DND-41 (cell line): Measurements from ENCODE around the gene ATXN1.

Experiments used
- EZH2 ChIP-seq: IDR thresholded peaks from 3 replicates; pipeline ENCODE4 v1.6.1; 2012; ENCODE audit warnings: borderline replicate concordance, low read depth, mild to moderate bottlenecking, moderate library complexity, low read length, inconsistent platforms; ENCODE audit not compliant: severe bottlenecking
- TF ChIP-seq, protein P1 (sequence below): IDR thresholded peaks from 2 replicates; pipeline ENCODE4 v1.5.1; 2012; ENCODE audit warnings: borderline replicate concordance, low read length, moderate library complexity, mild to moderate bottlenecking; ENCODE audit not compliant: poor library complexity, severe bottlenecking; ENCODE audit errors: extremely low read depth

DNA sequence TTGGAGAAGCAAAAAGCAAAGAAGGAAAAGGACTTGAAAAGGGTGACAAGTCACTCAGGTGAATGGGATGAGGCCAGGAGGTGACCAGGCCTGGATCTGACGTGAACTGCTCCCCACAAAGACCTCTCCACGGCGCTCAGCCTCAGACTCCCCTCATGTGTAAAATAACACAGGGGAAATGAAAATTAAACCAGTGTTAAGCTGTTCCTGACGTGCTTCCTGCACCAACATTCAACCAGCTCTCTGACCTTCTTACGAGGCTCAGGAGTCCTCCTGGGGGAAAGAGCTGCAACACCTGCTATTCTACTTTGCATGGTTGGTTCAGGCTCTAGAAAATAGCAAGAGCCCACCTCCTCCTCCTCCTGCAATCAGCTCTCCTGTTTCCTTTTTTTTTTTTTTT is 256.7 kb downstream of the ATXN1 start:
- TF ChIP-seq, protein P1, sequence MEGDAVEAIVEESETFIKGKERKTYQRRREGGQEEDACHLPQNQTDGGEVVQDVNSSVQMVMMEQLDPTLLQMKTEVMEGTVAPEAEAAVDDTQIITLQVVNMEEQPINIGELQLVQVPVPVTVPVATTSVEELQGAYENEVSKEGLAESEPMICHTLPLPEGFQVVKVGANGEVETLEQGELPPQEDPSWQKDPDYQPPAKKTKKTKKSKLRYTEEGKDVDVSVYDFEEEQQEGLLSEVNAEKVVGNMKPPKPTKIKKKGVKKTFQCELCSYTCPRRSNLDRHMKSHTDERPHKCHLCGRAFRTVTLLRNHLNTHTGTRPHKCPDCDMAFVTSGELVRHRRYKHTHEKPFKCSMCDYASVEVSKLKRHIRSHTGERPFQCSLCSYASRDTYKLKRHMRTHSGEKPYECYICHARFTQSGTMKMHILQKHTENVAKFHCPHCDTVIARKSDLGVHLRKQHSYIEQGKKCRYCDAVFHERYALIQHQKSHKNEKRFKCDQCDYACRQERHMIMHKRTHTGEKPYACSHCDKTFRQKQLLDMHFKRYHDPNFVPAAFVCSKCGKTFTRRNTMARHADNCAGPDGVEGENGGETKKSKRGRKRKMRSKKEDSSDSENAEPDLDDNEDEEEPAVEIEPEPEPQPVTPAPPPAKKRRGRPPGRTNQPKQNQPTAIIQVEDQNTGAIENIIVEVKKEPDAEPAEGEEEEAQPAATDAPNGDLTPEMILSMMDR: no peak
- no peak for TF ChIP-seq EZH2
